K562 (cell line): ENCODE data around the gene SNU13. TPM values are rescaled to one million over a fixed set of nuclear protein-coding genes. Genes with fewer than 3 reads are reported as not detected.

ENCODE experiments used
- CXXC5 ChIP-seq: fragments of 250-450 bp; sonication (Bioruptor Pico); IDR thresholded peaks from 2 replicates; pipeline ENCODE4 v1.8.0; 2022; ENCODE audit warnings: inconsistent platforms, mild to moderate bottlenecking, moderate library complexity
- HDAC2 ChIP-seq: fragments of 450-650 bp; IDR thresholded peaks from 2 replicates; pipeline ENCODE4 v1.6.1; 2016; ENCODE audit warnings: mild to moderate bottlenecking
- MITF ChIP-seq: IDR thresholded peaks from 2 replicates; pipeline ENCODE4 v1.6.1; 2014; ENCODE audit warnings: antibody characterized with exemption
- NR2C1 ChIP-seq, 2 experiments: fragments of 450-650 bp; IDR thresholded peaks; 2 replicates each; pipeline ENCODE4 v1.6.1; 2017; ENCODE audit warnings: mild to moderate bottlenecking in 2 of 2, antibody characterized with exemption in 1 of 2, inconsistent platforms in 1 of 2, missing compliant biosample characterization in 1 of 2, missing genetic modification characterization in 1 of 2
- PATZ1 ChIP-seq: fragments of 250-450 bp; sonication (Bioruptor Pico); IDR thresholded peaks from 2 replicates; pipeline ENCODE4 v1.5.0; 2020; ENCODE audit warnings: mild to moderate bottlenecking, borderline replicate concordance
- PHTF2 ChIP-seq: fragments of 250-450 bp; sonication (Bioruptor Pico); IDR thresholded peaks from 2 replicates; pipeline ENCODE4 v1.5.0; 2021; ENCODE audit warnings: mild to moderate bottlenecking
- RAD21 ChIP-seq, 2 experiments: fragments of 250-450 bp in 1 of 2; fragments of 450-650 bp in 1 of 2; sonication (Bioruptor Pico) in 1 of 2; formaldehyde crosslinking in 1 of 2; IDR thresholded peaks in 1 of 2; conservative IDR thresholded peaks in 1 of 2; 2 replicates each; pipeline versions ENCODE4 v1.4.0 to v1.8.0; 2020 to 2022; ENCODE audit warnings: mild to moderate bottlenecking in 2 of 2, moderate library complexity in 1 of 2
- SFPQ ChIP-seq: fragments of 200-400 bp; formaldehyde crosslinking; IDR thresholded peaks from 2 replicates; pipeline ENCODE4 v1.6.1; 2017; ENCODE audit warnings: mild to moderate bottlenecking, low read depth, low read length, moderate library complexity
- ZNF668 ChIP-seq: fragments of 250-450 bp; sonication (Bioruptor Pico); IDR thresholded peaks from 2 replicates; pipeline ENCODE4 v1.8.0; 2022; ENCODE audit warnings: mild to moderate bottlenecking, inconsistent platforms
- ZSCAN29 ChIP-seq: fragments of 450-650 bp; IDR thresholded peaks from 2 replicates; pipeline ENCODE4 v1.6.1; 2017
- polyA plus RNA-seq, 8 experiments: library from polyadenylated mRNA; depleted of rRNA in 4 of 8; stranded (reverse) in 5 of 8; unstranded in 3 of 8; fragments of >200 nt; fragmentation: Nextera tagmentation in 2 of 8; fragmentation: Illumina TruSeq in 1 of 8; extraction: Ambion mirVana in 2 of 8; extraction: Trizol in 1 of 8; gene quantifications; 2 replicates each; pipeline versions ENCODE4 v1.2.1 to v1.2.3, GENCODE V29; 2011 to 2014; ENCODE audit warnings: inconsistent platforms in 1 of 8, missing spikeins in 1 of 8
- total RNA-seq, 7 experiments: library from RNA; depleted of rRNA in 6 of 7; stranded (reverse); fragments of >200 nt in 6 of 7; fragmentation: Illumina TruSeq in 2 of 7; extraction: Trizol in 2 of 7; gene quantifications; 2 replicates each; pipeline versions ENCODE4 v1.2.1 to v1.2.3, GENCODE V29; 2011 to 2021; ENCODE audit warnings: low replicate concordance in 1 of 7
- TF ChIP-seq, protein P1 (sequence below): fragments of 250-450 bp; sonication (Bioruptor Pico); IDR thresholded peaks from 2 replicates; pipeline ENCODE4 v1.5.1; 2021; ENCODE audit warnings: mild to moderate bottlenecking
- TF ChIP-seq, protein P2 (sequence below): fragments of 450-650 bp; IDR thresholded peaks from one replicate; pipeline ENCODE4 v1.6.1; 2018; ENCODE audit warnings: mild to moderate bottlenecking, moderate library complexity; ENCODE audit not compliant: partially characterized antibody
- TF ChIP-seq, protein P3 (sequence below): fragments of 450-650 bp; conservative IDR thresholded peaks from 2 replicates; pipeline ENCODE4 v1.6.1; 2016; ENCODE audit warnings: missing genetic modification characterization, low read depth, mild to moderate bottlenecking, missing compliant biosample characterization, moderate library complexity
- TF ChIP-seq, protein P4 (sequence below): fragments of 250-450 bp; sonication (Bioruptor Pico); IDR thresholded peaks from 2 replicates; pipeline ENCODE4 v1.8.0; 2021; ENCODE audit warnings: mild to moderate bottlenecking, moderate library complexity

The SNU13 gene
- total and polyA plus RNA-seq, 9 of the 15 experiments (the other 6 are each of a cell fraction or from before 2014, with no cell fraction given), result 185 to 981 (median 283) TPM

DNA sequence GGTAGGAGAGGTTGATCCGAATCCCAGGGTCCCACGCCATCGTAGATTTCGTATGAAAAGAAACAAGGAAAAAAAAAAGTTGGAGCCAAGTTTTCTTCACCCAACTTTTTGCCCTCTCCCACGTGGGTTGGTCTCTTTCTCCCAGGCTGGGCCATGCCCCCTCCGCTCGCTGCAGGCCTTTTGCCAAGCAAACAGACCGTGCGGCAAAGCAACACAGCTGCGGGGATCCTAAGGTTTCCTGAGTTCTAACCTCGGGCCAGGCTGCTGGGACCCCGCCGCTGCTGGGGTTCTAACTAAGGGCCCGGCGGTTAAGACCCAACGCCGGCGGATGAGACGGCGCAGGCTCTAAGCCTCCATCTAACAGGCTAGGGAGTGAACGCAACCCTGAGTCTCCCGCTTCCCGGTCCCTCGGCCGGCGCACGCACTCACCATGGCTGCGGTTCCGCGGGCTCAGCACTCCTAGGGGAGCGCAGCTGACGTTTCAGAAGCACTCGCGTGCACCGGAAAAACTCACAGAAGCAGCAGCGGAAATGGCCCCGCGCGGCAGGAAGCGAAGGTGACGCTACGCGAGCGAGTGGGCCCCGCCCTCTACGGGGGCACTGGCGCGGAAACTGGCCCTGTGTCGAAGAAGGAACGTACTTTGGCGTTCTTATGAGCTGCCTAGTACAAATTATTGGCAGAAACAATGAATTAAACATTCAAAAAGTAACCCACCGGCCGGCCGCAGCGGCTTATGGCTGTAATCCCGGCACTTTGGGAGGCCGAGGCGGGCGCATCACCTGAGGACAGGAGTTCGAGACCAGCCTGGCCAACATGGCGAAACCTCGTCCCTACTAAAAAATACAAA lies at the start of gene SNU13 (continued):
- TF ChIP-seq, protein P1, sequence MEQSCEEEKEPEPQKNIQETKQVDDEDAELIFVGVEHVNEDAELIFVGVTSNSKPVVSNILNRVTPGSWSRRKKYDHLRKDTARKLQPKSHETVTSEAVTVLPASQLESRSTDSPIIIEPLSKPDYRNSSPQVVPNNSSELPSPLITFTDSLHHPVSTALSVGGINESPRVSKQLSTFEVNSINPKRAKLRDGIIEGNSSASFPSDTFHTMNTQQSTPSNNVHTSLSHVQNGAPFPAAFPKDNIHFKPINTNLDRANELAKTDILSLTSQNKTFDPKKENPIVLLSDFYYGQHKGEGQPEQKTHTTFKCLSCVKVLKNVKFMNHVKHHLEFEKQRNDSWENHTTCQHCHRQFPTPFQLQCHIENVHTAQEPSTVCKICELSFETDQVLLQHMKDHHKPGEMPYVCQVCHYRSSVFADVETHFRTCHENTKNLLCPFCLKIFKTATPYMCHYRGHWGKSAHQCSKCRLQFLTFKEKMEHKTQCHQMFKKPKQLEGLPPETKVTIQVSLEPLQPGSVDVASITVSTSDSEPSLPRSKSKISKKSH (CRISPR knock-in tag), result no peak
- no peak for TF ChIP-seq ZNF668 (CRISPR knock-in tag)
- TF ChIP-seq HDAC2, result 0 out of 2 replicates have a peak, but pooled peaks have one; percentile 43
- TF ChIP-seq PHTF2 (CRISPR knock-in tag), result 0 out of 2 replicates have a peak, but pooled peaks have one; percentile 22
- TF ChIP-seq, protein P2, sequence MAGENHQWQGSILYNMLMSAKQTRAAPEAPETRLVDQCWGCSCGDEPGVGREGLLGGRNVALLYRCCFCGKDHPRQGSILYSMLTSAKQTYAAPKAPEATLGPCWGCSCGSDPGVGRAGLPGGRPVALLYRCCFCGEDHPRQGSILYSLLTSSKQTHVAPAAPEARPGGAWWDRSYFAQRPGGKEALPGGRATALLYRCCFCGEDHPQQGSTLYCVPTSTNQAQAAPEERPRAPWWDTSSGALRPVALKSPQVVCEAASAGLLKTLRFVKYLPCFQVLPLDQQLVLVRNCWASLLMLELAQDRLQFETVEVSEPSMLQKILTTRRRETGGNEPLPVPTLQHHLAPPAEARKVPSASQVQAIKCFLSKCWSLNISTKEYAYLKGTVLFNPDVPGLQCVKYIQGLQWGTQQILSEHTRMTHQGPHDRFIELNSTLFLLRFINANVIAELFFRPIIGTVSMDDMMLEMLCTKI, result no peak
- no peak for TF ChIP-seq SFPQ
- no peak for TF ChIP-seq PATZ1 (CRISPR knock-in tag)
- TF ChIP-seq NR2C1 (IDR thresholded peaks at IDR 0.05), result peak; percentile 81
- TF ChIP-seq NR2C1 (tag; IDR thresholded peaks at IDR 0.05), result peak; percentile 85
- TF ChIP-seq MITF, result no peak
- TF ChIP-seq, protein P3, sequence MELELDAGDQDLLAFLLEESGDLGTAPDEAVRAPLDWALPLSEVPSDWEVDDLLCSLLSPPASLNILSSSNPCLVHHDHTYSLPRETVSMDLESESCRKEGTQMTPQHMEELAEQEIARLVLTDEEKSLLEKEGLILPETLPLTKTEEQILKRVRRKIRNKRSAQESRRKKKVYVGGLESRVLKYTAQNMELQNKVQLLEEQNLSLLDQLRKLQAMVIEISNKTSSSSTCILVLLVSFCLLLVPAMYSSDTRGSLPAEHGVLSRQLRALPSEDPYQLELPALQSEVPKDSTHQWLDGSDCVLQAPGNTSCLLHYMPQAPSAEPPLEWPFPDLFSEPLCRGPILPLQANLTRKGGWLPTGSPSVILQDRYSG (tag), result no peak
- no peak for TF ChIP-seq ZSCAN29
- TF ChIP-seq, protein P4, sequence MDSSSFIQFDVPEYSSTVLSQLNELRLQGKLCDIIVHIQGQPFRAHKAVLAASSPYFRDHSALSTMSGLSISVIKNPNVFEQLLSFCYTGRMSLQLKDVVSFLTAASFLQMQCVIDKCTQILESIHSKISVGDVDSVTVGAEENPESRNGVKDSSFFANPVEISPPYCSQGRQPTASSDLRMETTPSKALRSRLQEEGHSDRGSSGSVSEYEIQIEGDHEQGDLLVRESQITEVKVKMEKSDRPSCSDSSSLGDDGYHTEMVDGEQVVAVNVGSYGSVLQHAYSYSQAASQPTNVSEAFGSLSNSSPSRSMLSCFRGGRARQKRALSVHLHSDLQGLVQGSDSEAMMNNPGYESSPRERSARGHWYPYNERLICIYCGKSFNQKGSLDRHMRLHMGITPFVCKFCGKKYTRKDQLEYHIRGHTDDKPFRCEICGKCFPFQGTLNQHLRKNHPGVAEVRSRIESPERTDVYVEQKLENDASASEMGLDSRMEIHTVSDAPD, result no peak
- peak; percentile 84 for TF ChIP-seq CXXC5
- no peak for TF ChIP-seq RAD21 (CRISPR knock-in tag; conservative IDR thresholded peaks at IDR 0.05 in 1 of 2, IDR thresholded peaks at IDR 0.05 in 1 of 2)
